Measurements from ENCODE around the gene SETD6. TPM values are rescaled to one million over a fixed set of nuclear protein-coding genes. Genes with fewer than 3 reads are reported as not detected.
"Not testable (repeated sequence)": the region's sequence is repeated elsewhere in the genome, so short reads cannot be mapped to it uniquely, and the experiment has no call there.

SETD6 gene
- total RNA-seq, 4 donors from 2014 or later, result 15.5 to 19.8 (median 17.5) TPM

DNA sequence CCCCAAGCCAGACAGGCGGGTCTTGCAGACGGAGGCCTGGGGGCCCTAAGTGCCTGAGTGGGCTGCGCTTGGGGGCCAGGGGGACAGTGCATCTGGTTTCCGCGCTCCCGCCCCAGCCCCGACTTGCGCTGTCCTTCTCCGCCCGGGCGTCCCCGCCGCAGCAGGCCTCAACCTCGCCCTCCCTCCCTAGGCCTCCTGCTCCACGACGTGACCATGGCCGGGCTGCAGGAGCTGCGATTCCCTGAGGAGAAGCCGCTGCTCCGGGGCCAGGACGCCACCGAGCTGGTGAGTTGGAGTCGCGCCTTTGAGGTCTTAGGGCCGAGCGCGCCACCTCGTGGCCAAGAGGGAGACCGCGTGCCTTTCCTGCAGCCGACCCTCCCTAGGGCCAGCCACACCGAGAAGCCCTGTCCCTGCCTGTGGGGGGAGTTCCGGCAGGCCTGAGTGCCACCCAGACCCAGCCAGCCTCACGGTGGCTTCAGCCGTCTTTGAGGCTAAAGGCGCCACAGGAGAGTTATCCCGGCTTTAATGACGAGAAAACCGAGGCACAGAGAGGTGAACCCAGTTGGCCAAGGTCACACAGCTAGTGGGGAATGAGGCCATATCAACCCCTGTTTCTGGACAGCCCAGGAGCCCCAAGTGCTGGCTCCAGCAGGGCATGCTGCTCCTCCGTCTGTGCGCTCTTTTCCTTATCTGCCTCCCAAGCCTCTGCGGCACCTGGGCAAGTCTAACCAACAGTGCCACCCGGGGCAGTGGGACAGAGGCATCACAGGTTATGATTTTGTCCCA is 27.6 kb upstream of the SETD6 start:
- H3K36me3 ChIP-seq, result no peaks in the 10 kb centered on the region
- no peaks in the 10 kb centered on the region for H3K27me3 ChIP-seq
- H3K9me3 ChIP-seq, result no peaks in the 10 kb centered on the region
- H3K4me3 ChIP-seq, result peak overlapping the region in 1 of 2 donors; percentile 35
- TF ChIP-seq, protein P1, sequence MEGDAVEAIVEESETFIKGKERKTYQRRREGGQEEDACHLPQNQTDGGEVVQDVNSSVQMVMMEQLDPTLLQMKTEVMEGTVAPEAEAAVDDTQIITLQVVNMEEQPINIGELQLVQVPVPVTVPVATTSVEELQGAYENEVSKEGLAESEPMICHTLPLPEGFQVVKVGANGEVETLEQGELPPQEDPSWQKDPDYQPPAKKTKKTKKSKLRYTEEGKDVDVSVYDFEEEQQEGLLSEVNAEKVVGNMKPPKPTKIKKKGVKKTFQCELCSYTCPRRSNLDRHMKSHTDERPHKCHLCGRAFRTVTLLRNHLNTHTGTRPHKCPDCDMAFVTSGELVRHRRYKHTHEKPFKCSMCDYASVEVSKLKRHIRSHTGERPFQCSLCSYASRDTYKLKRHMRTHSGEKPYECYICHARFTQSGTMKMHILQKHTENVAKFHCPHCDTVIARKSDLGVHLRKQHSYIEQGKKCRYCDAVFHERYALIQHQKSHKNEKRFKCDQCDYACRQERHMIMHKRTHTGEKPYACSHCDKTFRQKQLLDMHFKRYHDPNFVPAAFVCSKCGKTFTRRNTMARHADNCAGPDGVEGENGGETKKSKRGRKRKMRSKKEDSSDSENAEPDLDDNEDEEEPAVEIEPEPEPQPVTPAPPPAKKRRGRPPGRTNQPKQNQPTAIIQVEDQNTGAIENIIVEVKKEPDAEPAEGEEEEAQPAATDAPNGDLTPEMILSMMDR (IDR thresholded peaks at IDR 0.05), result peak in 3 of 4 experiments; percentile 84 to 96 (median 90)
- TF ChIP-seq POLR2AphosphoS5 (IDR thresholded peaks at IDR 0.05) (no peak), POLR2A (IDR thresholded peaks at IDR 0.05) (no peak)
- peaks cover 0 to 11% (median 3%) of the 10 kb centered on the region in 3 donors for H3K4me1 ChIP-seq
- no peak overlapping the region for H3K27ac ChIP-seq
- WGBS, 2 donors (ENCODE audit: low coverage in 1 of 2), result 13% methylated on average over 5 of the region's 43 CpGs; no CpG with 5 or more reads in 1 of the 2 donors
- peak; percentile 84 for ATAC-seq

DNA sequence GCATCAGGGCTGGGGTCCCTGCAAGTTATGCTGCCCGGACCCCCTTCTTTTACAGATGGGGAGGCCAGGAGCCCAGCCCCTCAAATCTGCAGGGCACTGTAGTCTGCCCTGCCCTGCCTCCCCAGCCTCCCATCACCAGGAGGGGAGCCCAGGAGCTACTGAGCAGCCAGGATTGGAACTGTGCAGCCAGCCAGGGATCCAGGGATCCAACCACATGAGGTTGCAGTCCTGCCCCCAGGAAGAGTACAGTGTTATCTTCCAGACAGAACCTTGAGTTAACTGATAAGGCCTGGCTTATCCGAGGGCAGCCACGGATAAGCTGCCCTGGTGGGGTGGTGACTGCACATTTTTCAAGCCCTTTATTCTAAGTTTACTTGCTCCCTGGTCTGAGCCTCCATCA is 26.8 kb upstream of the SETD6 start:
- TF ChIP-seq, protein P1 (IDR thresholded peaks at IDR 0.05), result no peak
- TF ChIP-seq POLR2A (IDR thresholded peaks at IDR 0.05) (no peak), EP300 (IDR thresholded peaks at IDR 0.05) (no peak), POLR2AphosphoS5 (IDR thresholded peaks at IDR 0.05) (no peak)
- 20% methylated on average over 1 of the region's 3 CpGs; no CpG with 5 or more reads in 1 of the 2 donors for WGBS, 2 donors (ENCODE audit: low coverage in 1 of 2)
- H3K9me3 ChIP-seq, result no peaks in the 10 kb centered on the region
- peaks cover 0 to 11% (median 3%) of the 10 kb centered on the region in 3 donors for H3K4me1 ChIP-seq
- no peak for ATAC-seq
- no peaks in the 10 kb centered on the region for H3K36me3 ChIP-seq
- no peak overlapping the region for H3K27ac ChIP-seq
- H3K27me3 ChIP-seq, result no peaks in the 10 kb centered on the region
- H3K4me3 ChIP-seq, result no peak overlapping the region

DNA sequence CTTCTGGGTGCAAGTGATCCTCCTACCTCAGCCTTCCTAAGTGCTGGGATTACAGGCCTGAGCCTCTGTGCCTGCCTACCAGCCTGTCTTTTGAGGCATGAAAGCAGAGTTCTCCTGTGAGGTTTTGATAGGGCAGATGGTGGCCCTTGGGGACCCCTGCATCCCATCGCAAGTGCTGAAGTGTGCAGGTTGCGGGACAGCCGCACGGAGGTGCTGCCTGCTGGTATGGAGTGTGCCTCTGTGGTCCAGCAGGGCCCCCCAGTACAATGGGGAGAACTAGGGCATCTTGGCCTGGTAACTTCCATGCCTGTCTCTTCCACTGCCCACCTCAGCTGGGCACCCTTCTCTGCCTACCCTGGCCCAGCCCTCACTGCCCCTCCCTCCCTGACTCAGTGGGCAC is 25.3 kb upstream of the SETD6 start:
- WGBS, 2 donors (ENCODE audit: low coverage in 1 of 2), result no CpG with 5 or more reads among the region's 4 CpGs
- no peaks in the 10 kb centered on the region for H3K9me3 ChIP-seq
- no peak overlapping the region for H3K27ac ChIP-seq
- no peaks in the 10 kb centered on the region for H3K36me3 ChIP-seq
- peaks cover 0 to 16% (median 3%) of the 10 kb centered on the region in 3 donors for H3K4me1 ChIP-seq
- H3K4me3 ChIP-seq, result no peak overlapping the region
- no peak for ATAC-seq
- no peaks in the 10 kb centered on the region for H3K27me3 ChIP-seq
- TF ChIP-seq EP300 (IDR thresholded peaks at IDR 0.05), result no peak

DNA sequence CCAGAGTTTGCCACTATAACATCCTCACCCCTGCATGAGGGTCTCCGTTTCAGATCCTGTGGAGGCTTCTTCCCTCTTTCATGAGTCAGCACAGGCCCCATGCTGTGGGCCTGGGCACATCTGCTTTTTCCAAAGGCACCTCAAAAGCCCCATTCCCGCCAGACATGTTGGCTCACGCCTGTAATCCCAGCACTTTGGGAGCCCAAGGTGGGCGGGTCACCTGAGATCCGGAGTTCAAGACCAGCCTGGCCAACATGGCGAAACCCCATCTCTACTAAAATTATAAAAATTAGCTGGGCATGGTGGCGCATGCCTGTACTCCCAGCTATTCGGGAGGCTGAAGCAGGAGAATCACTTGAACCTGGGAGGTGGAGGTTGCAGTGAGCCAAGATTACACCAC is 24.8 kb upstream of the SETD6 start:
- 95 to 100% methylated on average over 1 to 4 of the region's 8 CpGs for WGBS, 2 donors (ENCODE audit: low coverage in 1 of 2)

DNA sequence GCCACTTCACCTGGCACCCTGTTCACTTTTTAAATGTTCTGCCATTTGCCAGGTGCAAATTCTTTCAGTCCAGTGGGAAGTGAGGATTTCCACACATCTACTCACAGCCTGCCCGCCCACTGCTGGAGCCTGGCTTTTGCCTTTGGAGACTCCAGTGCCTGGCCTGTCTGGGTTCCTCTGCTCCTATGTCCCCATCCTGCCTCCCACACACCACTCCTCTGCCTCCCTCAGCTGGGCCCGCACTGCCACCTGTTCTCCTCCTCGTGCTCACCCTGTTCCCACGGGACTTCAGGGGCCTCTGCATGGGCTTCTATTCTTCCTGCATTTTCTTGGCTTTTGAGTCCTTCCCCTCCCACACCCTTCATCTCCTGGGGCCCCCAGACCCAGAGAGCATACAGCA is 23.3 kb upstream of the SETD6 start:
- 70 to 90% methylated on average over 3 of the region's 4 CpGs for WGBS, 2 donors (ENCODE audit: low coverage in 1 of 2)
- ATAC-seq, result no peak

More for the DNA sequence above, 24.8 kb upstream of the SETD6 start:
- not testable (repeated sequence) for H3K36me3 ChIP-seq, H3K4me3 ChIP-seq, H3K27ac ChIP-seq, ATAC-seq, H3K9me3 ChIP-seq, H3K27me3 ChIP-seq
- H3K4me1 ChIP-seq, result peaks cover 0 to 17% (median 7%) of the 10 kb centered on the region in 3 donors

DNA sequence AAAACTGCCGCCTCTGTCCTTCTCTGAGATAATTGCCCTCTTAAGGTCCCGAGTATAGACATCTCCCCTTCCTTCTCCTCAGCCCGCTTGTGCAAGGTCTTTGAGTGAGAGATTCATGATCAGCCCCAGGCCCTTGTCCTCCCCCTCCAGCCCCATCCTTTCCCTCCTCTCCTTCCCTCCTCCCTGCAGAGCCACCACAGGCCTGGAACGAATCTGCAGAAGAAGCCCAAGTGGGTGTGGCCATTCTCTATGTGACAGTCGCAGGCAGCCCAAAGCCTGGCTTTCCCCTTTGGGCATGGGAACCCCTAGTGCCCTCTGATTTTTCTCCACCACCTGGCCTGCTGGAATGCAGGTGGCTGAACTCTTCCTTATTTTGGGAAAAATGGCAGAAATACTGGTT is 22.6 kb upstream of the SETD6 start:
- Histone ChIP-seq H3K36me3 (no peaks in the 10 kb centered on the region), H3K4me3 (no peak overlapping the region), H3K4me1 (peaks cover 0 to 15% (median 5%) of the 10 kb centered on the region in 3 donors), H3K9me3 (no peaks in the 10 kb centered on the region), H3K27me3 (no peaks in the 10 kb centered on the region), H3K27ac (no peak overlapping the region)
- no peak for ATAC-seq
- TF ChIP-seq, protein P1 (IDR thresholded peaks at IDR 0.05), result no peak
- TF ChIP-seq POLR2A (IDR thresholded peaks at IDR 0.05) (no peak), POLR2AphosphoS5 (IDR thresholded peaks at IDR 0.05) (no peak), EP300 (IDR thresholded peaks at IDR 0.05) (no peak)
- 51 to 60% methylated on average over 3 to 5 of the region's 5 CpGs for WGBS, 2 donors (ENCODE audit: low coverage in 1 of 2)

More for the DNA sequence above, 23.3 kb upstream of the SETD6 start:
- Histone ChIP-seq H3K27me3 (no peaks in the 10 kb centered on the region), H3K27ac (no peak overlapping the region), H3K9me3 (no peaks in the 10 kb centered on the region), H3K36me3 (no peaks in the 10 kb centered on the region), H3K4me1 (peaks cover 0 to 20% (median 9%) of the 10 kb centered on the region in 3 donors), H3K4me3 (no peak overlapping the region)
- no peak for TF ChIP-seq POLR2AphosphoS5 (IDR thresholded peaks at IDR 0.05)
